Panc1 (cell line): ENCODE data around the gene SMAD6. TPM values are rescaled to one million over a fixed set of nuclear protein-coding genes. Genes with fewer than 3 reads are reported as not detected.
A peak's percentile ranks its signal among the peaks of the same experiment; 100 is the strongest.
"Not testable (repeated sequence)": the region's sequence is repeated elsewhere in the genome, so short reads cannot be mapped to it uniquely, and the experiment has no call there.

Experiments
- ATAC-seq: fragments of 200-7000 bp; cut with Tn5 transposase; 2 replicates; pipeline ENCODE4 v1.9.1; 2020; ENCODE audit warnings: mild to moderate bottlenecking, moderate library complexity
- BruUV-seq: library from RNA; stranded (reverse); fragments of 400-500 nt; replicated peaks from 2 replicates; lab custom pipeline; 2021; lab: Mats Ljungman, UMichigan
- CTCF ChIA-PET: fragments of 300-600 bp; sonication (Branson Sonifier 250); formaldehyde crosslinking; loops from one replicate; lab custom pipeline; 2022; ENCODE audit warnings: antibody characterized with exemption; lab: Charles Lee
- POLR2A ChIA-PET: fragments of 300-600 bp; sonication (Branson Sonifier 250); formaldehyde crosslinking; loops from one replicate; lab custom pipeline; 2022; ENCODE audit warnings: antibody characterized with exemption; lab: Charles Lee
- DNase-seq: peaks from one replicate; pipeline ENCODE4 v3.0.0-alpha.2; 2010; ENCODE audit warnings: low read depth, low spot score
- H3K27ac ChIP-seq: 2 replicates; pipeline ENCODE4 v1.5.1; 2011; ENCODE audit warnings: mild to moderate bottlenecking, low read length, inconsistent platforms
- H3K27me3 ChIP-seq: fragments of 200-500 bp; sonication (Bioruptor generic); 2 replicates; pipeline ENCODE4 v1.6.0; 2014; ENCODE audit warnings: low read length, inconsistent platforms; ENCODE audit not compliant: control insufficient read depth, insufficient read depth
- H3K36me3 ChIP-seq: fragments of 200-500 bp; sonication (Bioruptor generic); 2 replicates; pipeline ENCODE4 v1.5.1; 2014; ENCODE audit warnings: inconsistent platforms, mild to moderate bottlenecking, low read length, moderate library complexity; ENCODE audit not compliant: control insufficient read depth, insufficient read depth
- H3K4me1 ChIP-seq: 2 replicates; pipeline ENCODE4 v1.5.1; 2011; ENCODE audit warnings: inconsistent platforms, mild to moderate bottlenecking, low read length, moderate library complexity; ENCODE audit not compliant: control insufficient read depth, insufficient read depth
- H3K4me3 ChIP-seq, 2 experiments: 2 replicates each; pipeline ENCODE4 v1.5.1; 2011 to 2012; ENCODE audit warnings: low read depth in 2 of 2, low read length in 2 of 2, mild to moderate bottlenecking in 2 of 2, inconsistent platforms in 1 of 2, moderate library complexity in 1 of 2
- H3K9me3 ChIP-seq: fragments of 200-500 bp; sonication (Bioruptor generic); 2 replicates; pipeline ENCODE4 v1.5.1; 2014; ENCODE audit warnings: low read depth, mild to moderate bottlenecking, inconsistent platforms, low read length, moderate library complexity; ENCODE audit not compliant: control insufficient read depth, insufficient read depth
- POLR2AphosphoS5 ChIP-seq: IDR thresholded peaks from 2 replicates; pipeline ENCODE4 v1.6.1; 2012; ENCODE audit warnings: mild to moderate bottlenecking, low read depth, low read length, moderate library complexity
- SIN3A ChIP-seq: IDR thresholded peaks from 2 replicates; pipeline ENCODE4 v1.6.1; 2012; ENCODE audit warnings: low read depth, mild to moderate bottlenecking, low read length, moderate library complexity, borderline replicate concordance; ENCODE audit not compliant: insufficient read depth
- TCF7L2 ChIP-seq: IDR thresholded peaks from 2 replicates; pipeline ENCODE4 v1.6.1; 2011; ENCODE audit warnings: mild to moderate bottlenecking, low read depth, low read length, inconsistent platforms
- in situ Hi-C: cut with HindIII; loops from 2 replicates; pipeline ENCODE4 v1.10.0; 2016; ENCODE audit warnings: low sequenced_read_pairs, low pct_unique_long_range_greater_than_20kb
- intact Hi-C: fragments of 100-400 bp; cut with micrococcal nuclease; formaldehyde crosslinking; loops from one replicate; pipeline ENCODE4 v1.10.0; 2022; ENCODE audit not compliant: unreplicated experiment
- total RNA-seq: library from RNA; stranded (reverse); gene quantifications from one replicate; pipeline ENCODE4 v1.2.1, GENCODE V29; 2021; ENCODE audit not compliant: unreplicated experiment
- TF ChIP-seq, protein P1 (sequence below): fragments of 450-650 bp; IDR thresholded peaks from 2 replicates; pipeline ENCODE4 v1.5.1; 2017; ENCODE audit warnings: mild to moderate bottlenecking
- TF ChIP-seq, protein P2 (sequence below), 2 experiments: IDR thresholded peaks; 2 replicates each; pipeline ENCODE4 v1.6.1; 2011 to 2012; ENCODE audit warnings: low read depth in 2 of 2, control low read depth in 1 of 2, low read length in 1 of 2, mild to moderate bottlenecking in 1 of 2, moderate library complexity in 1 of 2; ENCODE audit not compliant: insufficient read depth in 1 of 2

SMAD6 gene
- total RNA-seq, 1 experiment from 2014 or later, result 45.9 TPM

DNA sequence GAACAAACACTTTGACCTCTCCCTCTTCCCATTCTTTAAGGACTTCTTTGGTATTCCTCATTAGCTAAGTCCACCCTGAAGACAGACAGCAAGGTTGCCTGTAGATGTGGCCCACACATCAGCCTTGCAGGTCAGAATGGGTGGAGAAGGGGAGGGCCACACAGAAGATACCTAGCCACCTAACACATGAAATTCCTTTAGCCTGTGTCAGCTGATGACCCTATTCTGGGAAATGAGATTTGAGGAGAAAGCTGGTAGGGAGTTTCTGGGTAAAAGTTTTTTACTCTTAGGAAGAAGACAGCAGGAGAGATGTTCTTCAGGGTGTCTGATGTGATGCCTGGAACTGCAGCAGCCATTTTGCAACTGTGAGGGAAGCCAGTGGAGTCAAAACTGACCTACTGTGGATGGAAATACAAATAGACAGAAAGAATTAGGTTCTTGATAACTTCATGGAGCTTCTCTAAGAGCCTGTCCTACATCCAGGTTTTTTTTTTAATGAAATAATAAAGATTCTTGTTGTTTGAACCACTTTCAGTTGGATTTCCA, 17.8 kb upstream of the SMAD6 start:
- no peaks in the 10 kb centered on the region for H3K36me3 ChIP-seq
- no peak for ATAC-seq
- no peaks in the 10 kb centered on the region for H3K9me3 ChIP-seq
- ChIA-PET POLR2A (no interaction called here), CTCF (interaction anchor here (0.9 to 1.2 kb wide), 2 partner anchors 35 to 65 kb away, joined by 3 read pairs; no protein-coding TSS in a partner anchor)
- TF ChIP-seq TCF7L2, result no peak
- TF ChIP-seq, protein P1, sequence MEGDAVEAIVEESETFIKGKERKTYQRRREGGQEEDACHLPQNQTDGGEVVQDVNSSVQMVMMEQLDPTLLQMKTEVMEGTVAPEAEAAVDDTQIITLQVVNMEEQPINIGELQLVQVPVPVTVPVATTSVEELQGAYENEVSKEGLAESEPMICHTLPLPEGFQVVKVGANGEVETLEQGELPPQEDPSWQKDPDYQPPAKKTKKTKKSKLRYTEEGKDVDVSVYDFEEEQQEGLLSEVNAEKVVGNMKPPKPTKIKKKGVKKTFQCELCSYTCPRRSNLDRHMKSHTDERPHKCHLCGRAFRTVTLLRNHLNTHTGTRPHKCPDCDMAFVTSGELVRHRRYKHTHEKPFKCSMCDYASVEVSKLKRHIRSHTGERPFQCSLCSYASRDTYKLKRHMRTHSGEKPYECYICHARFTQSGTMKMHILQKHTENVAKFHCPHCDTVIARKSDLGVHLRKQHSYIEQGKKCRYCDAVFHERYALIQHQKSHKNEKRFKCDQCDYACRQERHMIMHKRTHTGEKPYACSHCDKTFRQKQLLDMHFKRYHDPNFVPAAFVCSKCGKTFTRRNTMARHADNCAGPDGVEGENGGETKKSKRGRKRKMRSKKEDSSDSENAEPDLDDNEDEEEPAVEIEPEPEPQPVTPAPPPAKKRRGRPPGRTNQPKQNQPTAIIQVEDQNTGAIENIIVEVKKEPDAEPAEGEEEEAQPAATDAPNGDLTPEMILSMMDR, result no peak
- TF ChIP-seq, protein P2, sequence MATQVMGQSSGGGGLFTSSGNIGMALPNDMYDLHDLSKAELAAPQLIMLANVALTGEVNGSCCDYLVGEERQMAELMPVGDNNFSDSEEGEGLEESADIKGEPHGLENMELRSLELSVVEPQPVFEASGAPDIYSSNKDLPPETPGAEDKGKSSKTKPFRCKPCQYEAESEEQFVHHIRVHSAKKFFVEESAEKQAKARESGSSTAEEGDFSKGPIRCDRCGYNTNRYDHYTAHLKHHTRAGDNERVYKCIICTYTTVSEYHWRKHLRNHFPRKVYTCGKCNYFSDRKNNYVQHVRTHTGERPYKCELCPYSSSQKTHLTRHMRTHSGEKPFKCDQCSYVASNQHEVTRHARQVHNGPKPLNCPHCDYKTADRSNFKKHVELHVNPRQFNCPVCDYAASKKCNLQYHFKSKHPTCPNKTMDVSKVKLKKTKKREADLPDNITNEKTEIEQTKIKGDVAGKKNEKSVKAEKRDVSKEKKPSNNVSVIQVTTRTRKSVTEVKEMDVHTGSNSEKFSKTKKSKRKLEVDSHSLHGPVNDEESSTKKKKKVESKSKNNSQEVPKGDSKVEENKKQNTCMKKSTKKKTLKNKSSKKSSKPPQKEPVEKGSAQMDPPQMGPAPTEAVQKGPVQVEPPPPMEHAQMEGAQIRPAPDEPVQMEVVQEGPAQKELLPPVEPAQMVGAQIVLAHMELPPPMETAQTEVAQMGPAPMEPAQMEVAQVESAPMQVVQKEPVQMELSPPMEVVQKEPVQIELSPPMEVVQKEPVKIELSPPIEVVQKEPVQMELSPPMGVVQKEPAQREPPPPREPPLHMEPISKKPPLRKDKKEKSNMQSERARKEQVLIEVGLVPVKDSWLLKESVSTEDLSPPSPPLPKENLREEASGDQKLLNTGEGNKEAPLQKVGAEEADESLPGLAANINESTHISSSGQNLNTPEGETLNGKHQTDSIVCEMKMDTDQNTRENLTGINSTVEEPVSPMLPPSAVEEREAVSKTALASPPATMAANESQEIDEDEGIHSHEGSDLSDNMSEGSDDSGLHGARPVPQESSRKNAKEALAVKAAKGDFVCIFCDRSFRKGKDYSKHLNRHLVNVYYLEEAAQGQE (IDR thresholded peaks at IDR 0.05; ENCODE audit: insufficient read depth in 1 of 2, low read depth in 2 of 2, low read length in 1 of 2), result no peak
- no peak for TF ChIP-seq POLR2AphosphoS5
- TF ChIP-seq SIN3A, result no peak
- no peaks in the 10 kb centered on the region for H3K27me3 ChIP-seq
- no TSS peak for BruUV-seq
- no peaks in the 10 kb centered on the region for H3K4me1 ChIP-seq
- H3K4me3 ChIP-seq, result no peak overlapping the region
- no peak for DNase-seq
- in situ Hi-C loops, result no loop called here
- intact Hi-C loops, result no loop called here
- no peak overlapping the region for H3K27ac ChIP-seq

DNA sequence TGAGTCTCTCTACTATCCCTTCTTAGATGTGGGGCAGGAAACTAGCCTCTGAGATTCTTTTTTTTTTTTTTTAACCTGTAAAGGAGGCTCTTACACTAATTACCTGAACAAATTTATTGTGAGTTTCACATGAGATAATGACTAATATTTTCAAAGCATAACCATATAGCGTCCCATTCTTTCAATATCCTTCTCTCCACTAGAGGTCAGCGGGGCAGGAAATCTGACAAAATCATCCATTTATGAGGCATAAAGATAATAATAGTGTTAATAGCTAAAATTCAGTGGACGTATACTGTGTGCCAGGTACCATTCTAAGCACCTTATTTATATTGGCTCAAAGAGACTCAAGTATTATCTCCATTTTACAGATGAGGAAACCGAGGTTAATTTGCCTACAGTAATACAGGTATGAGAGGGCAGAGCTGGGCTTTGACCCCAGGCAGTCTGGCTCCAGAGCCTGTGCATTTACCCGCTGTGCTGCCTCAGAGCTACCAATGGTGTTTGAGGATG, 16.3 kb upstream of the SMAD6 start:
- no peak overlapping the region for H3K4me3 ChIP-seq
- TF ChIP-seq, protein P1, result peak; percentile 57; the same call in 1 of the 2 replicates
- TF ChIP-seq POLR2AphosphoS5, result no peak
- ATAC-seq (no peak), DNase-seq (no peak)
- CTCF ChIA-PET, result no interaction called here
- H3K27ac ChIP-seq, result no peak overlapping the region
- H3K9me3 ChIP-seq, result no peaks in the 10 kb centered on the region
- no TSS peak for BruUV-seq
- H3K4me1 ChIP-seq, result no peaks in the 10 kb centered on the region
- H3K36me3 ChIP-seq, result no peaks in the 10 kb centered on the region
- POLR2A ChIA-PET, result interaction anchor here (0.8 kb wide), 2 partner anchors 17 to 65 kb away, joined by 3 to 9 read pairs; no protein-coding TSS in a partner anchor
- no peaks in the 10 kb centered on the region for H3K27me3 ChIP-seq
- intact Hi-C loops (no loop called here), in situ Hi-C loops (no loop called here)

DNA sequence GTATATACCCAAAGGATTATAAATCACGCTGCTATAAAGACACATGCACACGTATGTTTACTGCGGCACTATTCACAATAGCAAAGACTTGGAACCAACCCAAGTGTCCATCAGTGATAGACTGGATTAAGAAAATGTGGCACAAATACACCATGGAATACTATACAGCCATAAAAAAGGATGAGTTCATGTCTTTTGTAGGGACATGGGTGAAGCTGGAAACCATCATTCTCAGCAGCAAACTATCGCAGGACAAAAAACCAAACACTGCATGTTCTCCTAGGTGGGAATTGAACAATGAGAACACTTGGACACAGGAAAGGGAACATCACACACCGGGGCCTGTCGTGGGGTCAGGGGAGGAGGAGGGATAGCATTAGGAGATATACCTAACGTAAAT, 11.1 kb upstream of the SMAD6 start:
- H3K27ac ChIP-seq, ATAC-seq, H3K4me1 ChIP-seq, H3K36me3 ChIP-seq, H3K9me3 ChIP-seq, H3K4me3 ChIP-seq, in situ Hi-C loops, H3K27me3 ChIP-seq, CTCF ChIA-PET, BruUV-seq, intact Hi-C loops, DNase-seq: not testable (repeated sequence)
- POLR2A ChIA-PET, result interaction anchor here (0.6 kb wide), 1 partner anchor 11 kb away, joined by 3 read pairs; the partner anchor contains the start of gene SMAD6
